Body of pancreas (tissue), 4 donors: ENCODE measurements around the gene AVEN. TPM values are rescaled to one million over a fixed set of nuclear protein-coding genes. Genes with fewer than 3 reads are reported as not detected.

Experiments used
- ATAC-seq: fragments of 150-250 bp; one replicate; pipeline ENCODE4 v1.9.1; 2016
- DNase-seq, 4 donors: peaks; one replicate each; pipeline ENCODE4 v3.0.0-alpha.2; 2019
- H3K27ac ChIP-seq, 4 donors: fragments of 200-600 bp; sonication (generic); 1 replicate in 3 of 4; 2 replicates in 1 of 4; pipeline versions ENCODE4 v1.5.1 to v1.6.1; 2016 to 2019; ENCODE audit warnings: mild to moderate bottlenecking in 1 of 4, mixed read lengths in 1 of 4, moderate library complexity in 1 of 4
- H3K27me3 ChIP-seq, 2 donors: fragments of 200-600 bp; sonication (generic); one replicate each; pipeline ENCODE4 v1.6.0; 2016; ENCODE audit warnings: mild to moderate bottlenecking in 1 of 2
- H3K36me3 ChIP-seq, 2 donors: fragments of 200-600 bp; sonication (generic); replicated peaks in 1 of 2; 2 replicates each; pipeline ENCODE4 v1.5.1; 2016; ENCODE audit warnings: low read depth in 2 of 2; ENCODE audit not compliant: insufficient read depth in 1 of 2
- H3K4me1 ChIP-seq: fragments of 200-600 bp; sonication (generic); one replicate; pipeline ENCODE4 v1.6.0; 2016
- H3K4me3 ChIP-seq, 2 donors: fragments of 200-600 bp; sonication (generic); 1 replicate in 1 of 2; 2 replicates in 1 of 2; pipeline ENCODE4 v1.5.1; 2016 to 2019
- H3K9me3 ChIP-seq, 3 donors: fragments of 200-600 bp; sonication (generic); 1 replicate in 2 of 3; 2 replicates in 1 of 3; pipeline ENCODE4 v1.5.1; 2016
- POLR2A ChIP-seq, 3 donors: fragments of 450-650 bp; IDR thresholded peaks; one replicate each; pipeline ENCODE4 v1.6.1; 2016; ENCODE audit warnings: antibody characterized with exemption in 3 of 3, mild to moderate bottlenecking in 2 of 3
- WGBS, 2 donors: methylation state at CpG; one replicate each; pipeline ENCODE4 v1.1.5; 2017; 5-methylcytosine and 5-hydroxymethylcytosine counted together
- intact Hi-C: fragments of 100-400 bp; cut with DNase I; formaldehyde crosslinking; loops from one replicate; pipeline ENCODE4 v1.15.1; 2023
- total RNA-seq, 2 donors: library from RNA; depleted of rRNA; stranded (reverse); fragments of >200 nt; gene quantifications; one replicate each; pipeline ENCODE4 v1.1.0, GENCODE V29; 2016
- TF ChIP-seq, protein P1 (sequence below), 7 experiments: fragments of 450-650 bp in 4 of 7; fragments of 200-600 bp in 3 of 7; sonication (generic) in 3 of 7; IDR thresholded peaks; one replicate each; pipeline ENCODE4 v1.5.1; 2016 to 2019; ENCODE audit warnings: antibody characterized with exemption in 7 of 7

The AVEN gene
- total RNA-seq, 2 donors from 2014 or later = 10.5 to 12.2 TPM

DNA sequence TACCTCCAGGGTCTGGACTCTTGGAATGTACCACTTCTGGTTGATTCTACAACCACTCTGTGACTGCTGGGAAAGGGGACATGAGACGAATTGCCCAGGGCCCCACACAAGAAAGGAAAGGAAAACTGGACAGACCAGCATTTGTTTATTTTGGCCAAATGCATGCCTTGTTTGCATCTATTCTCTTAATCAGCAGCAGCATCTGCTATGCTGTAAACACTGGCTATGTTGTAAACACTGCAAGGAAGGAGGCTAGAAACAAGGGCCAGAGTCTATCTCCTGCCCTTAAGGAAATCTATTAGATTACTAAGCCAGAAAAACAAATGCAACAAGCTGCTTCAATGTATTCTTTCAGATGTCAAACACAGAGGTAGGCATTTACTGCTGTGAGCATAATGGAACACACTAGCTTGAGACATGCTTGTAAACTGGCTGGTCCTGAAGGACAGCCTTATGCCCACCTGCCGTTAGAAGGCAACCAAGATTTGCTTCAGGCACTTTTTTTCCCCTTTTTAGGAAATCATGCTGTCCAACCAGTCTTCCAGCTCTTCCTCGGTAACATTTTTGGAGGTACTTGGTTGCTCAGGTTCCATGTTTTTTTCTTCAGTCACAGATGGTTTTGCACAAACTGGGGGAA lies 172.8 kb downstream of the AVEN start:
- no peak overlapping the region for H3K27ac ChIP-seq
- no peaks in the 10 kb centered on the region for H3K4me1 ChIP-seq
- TF ChIP-seq, protein P1, sequence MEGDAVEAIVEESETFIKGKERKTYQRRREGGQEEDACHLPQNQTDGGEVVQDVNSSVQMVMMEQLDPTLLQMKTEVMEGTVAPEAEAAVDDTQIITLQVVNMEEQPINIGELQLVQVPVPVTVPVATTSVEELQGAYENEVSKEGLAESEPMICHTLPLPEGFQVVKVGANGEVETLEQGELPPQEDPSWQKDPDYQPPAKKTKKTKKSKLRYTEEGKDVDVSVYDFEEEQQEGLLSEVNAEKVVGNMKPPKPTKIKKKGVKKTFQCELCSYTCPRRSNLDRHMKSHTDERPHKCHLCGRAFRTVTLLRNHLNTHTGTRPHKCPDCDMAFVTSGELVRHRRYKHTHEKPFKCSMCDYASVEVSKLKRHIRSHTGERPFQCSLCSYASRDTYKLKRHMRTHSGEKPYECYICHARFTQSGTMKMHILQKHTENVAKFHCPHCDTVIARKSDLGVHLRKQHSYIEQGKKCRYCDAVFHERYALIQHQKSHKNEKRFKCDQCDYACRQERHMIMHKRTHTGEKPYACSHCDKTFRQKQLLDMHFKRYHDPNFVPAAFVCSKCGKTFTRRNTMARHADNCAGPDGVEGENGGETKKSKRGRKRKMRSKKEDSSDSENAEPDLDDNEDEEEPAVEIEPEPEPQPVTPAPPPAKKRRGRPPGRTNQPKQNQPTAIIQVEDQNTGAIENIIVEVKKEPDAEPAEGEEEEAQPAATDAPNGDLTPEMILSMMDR (IDR thresholded peaks at IDR 0.05) = no peak
- no peak for TF ChIP-seq POLR2A (IDR thresholded peaks at IDR 0.05)
- no peak for ATAC-seq
- H3K27me3 ChIP-seq = no peaks in the 10 kb centered on the region
- no peaks in the 10 kb centered on the region for H3K36me3 ChIP-seq
- no peak overlapping the region for H3K4me3 ChIP-seq
- DNase-seq = no peak
- H3K9me3 ChIP-seq = no peaks in the 10 kb centered on the region
- intact Hi-C loops = no loop called here
- WGBS, 2 donors = 67 to 70% methylated on average over 3 of the region's 3 CpGs

DNA sequence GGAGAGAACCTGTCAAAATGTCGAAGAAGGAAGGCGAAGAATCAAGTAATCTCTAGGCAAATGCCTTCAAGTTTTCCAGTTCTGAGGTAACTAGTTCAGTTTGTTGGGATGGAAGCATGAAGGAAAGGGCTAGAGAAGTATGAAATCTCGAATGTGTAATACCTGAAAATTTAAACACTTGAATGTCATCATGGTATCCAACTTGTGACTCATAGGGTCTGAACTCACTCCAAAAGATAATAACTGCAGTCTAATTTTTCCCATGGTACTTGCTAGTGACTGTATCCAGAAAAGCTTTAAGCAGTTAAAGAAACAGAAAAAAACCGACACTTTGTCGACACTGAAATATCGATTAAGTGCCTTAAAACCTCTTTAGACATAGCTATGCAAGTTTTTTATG lies 173.6 kb downstream of the AVEN start:
- TF ChIP-seq, protein P1 (IDR thresholded peaks at IDR 0.05) = no peak
- TF ChIP-seq POLR2A (IDR thresholded peaks at IDR 0.05) = no peak
- ATAC-seq = no peak
- no peaks in the 10 kb centered on the region for H3K4me1 ChIP-seq
- no peaks in the 10 kb centered on the region for H3K9me3 ChIP-seq
- H3K4me3 ChIP-seq = no peak overlapping the region
- WGBS, 2 donors = 93 to 94% methylated on average over 6 of the region's 6 CpGs
- no peak overlapping the region for H3K27ac ChIP-seq
- intact Hi-C loops = no loop called here
- no peaks in the 10 kb centered on the region for H3K36me3 ChIP-seq
- no peak for DNase-seq
- no peaks in the 10 kb centered on the region for H3K27me3 ChIP-seq

DNA sequence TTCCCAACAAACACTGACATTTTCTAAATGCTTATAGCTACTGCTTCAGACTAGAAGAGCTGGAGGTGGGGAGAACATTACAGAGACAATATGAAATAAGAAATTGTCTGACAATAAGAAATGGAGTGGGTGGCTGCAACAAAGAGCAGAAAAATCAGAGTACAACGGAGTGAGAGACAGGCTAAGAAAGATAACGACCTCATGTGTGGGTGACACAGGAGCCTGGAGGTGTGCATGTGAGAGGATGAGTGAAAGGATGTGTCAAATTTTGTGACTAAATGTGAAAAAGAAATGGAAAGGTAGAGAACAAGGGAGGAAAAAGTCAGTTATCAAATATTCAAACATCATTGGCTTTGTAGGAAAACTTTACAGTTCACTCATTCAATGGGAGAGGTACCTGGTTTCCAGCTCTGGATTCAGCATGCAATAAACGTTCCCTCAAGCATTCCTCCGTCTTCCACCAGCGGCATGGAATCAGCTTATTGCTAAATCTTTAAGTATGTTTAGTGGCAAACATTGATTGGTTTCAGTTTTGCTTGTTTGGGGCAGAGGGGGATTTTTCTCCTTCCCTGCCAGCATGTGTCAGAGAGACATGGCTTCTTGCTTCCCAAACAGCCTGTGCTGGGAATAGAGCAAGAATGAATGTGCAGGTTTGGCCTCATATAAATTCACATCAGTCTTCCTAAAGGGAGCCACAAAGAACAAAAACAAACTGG lies 174.5 kb downstream of the AVEN start:
- H3K27me3 ChIP-seq = no peaks in the 10 kb centered on the region
- H3K36me3 ChIP-seq = no peaks in the 10 kb centered on the region
- no peak overlapping the region for H3K27ac ChIP-seq
- intact Hi-C loops = no loop called here
- H3K9me3 ChIP-seq = no peaks in the 10 kb centered on the region
- TF ChIP-seq, protein P1 (IDR thresholded peaks at IDR 0.05) = no peak
- no peak for TF ChIP-seq POLR2A (IDR thresholded peaks at IDR 0.05)
- WGBS, 2 donors = 84 to 87% methylated on average over 5 of the region's 5 CpGs
- DNase-seq = no peak
- no peak overlapping the region for H3K4me3 ChIP-seq
- no peak for ATAC-seq
- no peaks in the 10 kb centered on the region for H3K4me1 ChIP-seq

DNA sequence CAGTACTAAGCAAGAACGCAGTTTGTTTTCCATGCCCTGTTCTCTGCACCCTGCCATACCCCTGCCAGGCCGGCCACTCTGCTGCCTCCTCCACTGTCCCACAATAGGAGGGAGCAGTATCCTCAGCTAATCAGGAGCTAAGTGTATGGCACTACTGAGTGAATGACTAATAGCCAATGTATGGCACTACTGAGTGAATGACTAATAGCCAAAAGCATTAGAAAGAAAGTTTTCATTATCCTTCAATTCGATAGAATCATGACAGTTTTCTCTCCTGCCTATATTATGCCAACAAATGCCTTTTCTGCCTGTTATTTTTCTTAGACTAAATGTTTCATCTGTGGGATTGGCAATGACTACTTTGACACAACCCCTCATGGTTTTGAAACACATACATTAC lies 178.2 kb downstream of the AVEN start:
- Histone ChIP-seq H3K4me3 (no peak overlapping the region), H3K36me3 (no peaks in the 10 kb centered on the region), H3K27me3 (no peaks in the 10 kb centered on the region), H3K27ac (no peak overlapping the region), H3K9me3 (no peaks in the 10 kb centered on the region), H3K4me1 (no peaks in the 10 kb centered on the region)
- intact Hi-C loops = no loop called here
- DNase-seq = no peak
- TF ChIP-seq, protein P1 (IDR thresholded peaks at IDR 0.05) = no peak
- TF ChIP-seq POLR2A (IDR thresholded peaks at IDR 0.05) = no peak
- WGBS, 2 donors = 94 to 95% methylated on average over 3 of the region's 3 CpGs
- ATAC-seq = no peak
